ENCODE data around the gene TBX4.
A peak's percentile ranks its signal among the peaks of the same experiment; 100 is the strongest.

TBX4 gene

DNA sequence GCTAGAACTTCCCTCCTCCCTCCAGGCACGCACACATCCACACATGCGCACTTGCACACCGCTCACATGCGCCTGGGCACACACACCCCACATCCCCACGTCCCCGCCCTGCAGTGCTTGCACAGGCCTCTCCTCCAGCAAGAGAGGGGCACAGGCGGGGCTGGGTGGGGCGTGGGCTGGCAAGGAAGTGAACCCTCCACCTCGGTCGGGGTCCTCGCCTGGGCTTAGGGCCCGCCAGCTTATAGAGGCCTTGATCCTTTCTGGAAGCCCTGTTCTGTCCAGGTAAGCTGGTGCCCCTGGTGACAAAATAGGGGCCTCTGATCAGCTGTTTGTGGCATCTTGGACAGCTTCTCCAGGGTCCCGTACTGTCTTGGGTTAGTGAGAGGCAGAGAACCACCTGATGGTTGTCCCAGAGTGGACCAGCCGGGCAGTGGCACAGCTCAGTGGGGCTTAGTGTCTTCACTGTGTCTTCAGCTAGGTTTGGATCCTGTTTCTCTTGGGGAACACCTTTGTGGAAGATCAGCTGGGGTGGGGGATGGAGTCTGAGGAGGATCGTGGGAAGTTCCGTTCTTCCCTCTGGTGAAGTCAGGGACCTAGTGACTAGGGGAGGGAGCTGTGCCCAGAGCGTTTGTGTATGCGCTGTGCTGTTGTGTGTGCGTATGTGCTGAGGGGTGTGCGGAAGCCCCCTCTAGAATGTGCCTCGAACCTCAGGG lies 12.1 kb downstream of the TBX4 start:
- TF ChIP-seq, protein P1, sequence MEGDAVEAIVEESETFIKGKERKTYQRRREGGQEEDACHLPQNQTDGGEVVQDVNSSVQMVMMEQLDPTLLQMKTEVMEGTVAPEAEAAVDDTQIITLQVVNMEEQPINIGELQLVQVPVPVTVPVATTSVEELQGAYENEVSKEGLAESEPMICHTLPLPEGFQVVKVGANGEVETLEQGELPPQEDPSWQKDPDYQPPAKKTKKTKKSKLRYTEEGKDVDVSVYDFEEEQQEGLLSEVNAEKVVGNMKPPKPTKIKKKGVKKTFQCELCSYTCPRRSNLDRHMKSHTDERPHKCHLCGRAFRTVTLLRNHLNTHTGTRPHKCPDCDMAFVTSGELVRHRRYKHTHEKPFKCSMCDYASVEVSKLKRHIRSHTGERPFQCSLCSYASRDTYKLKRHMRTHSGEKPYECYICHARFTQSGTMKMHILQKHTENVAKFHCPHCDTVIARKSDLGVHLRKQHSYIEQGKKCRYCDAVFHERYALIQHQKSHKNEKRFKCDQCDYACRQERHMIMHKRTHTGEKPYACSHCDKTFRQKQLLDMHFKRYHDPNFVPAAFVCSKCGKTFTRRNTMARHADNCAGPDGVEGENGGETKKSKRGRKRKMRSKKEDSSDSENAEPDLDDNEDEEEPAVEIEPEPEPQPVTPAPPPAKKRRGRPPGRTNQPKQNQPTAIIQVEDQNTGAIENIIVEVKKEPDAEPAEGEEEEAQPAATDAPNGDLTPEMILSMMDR (IDR thresholded peaks at IDR 0.05; ENCODE audit: insufficient read depth, low read depth, low read length, missing control alignments): no peak
- no peak for DNase-seq (ENCODE audit: low read depth)
- no peak overlapping the region for H3K4me3 ChIP-seq (ENCODE audit: low read depth, low read length)

DNA sequence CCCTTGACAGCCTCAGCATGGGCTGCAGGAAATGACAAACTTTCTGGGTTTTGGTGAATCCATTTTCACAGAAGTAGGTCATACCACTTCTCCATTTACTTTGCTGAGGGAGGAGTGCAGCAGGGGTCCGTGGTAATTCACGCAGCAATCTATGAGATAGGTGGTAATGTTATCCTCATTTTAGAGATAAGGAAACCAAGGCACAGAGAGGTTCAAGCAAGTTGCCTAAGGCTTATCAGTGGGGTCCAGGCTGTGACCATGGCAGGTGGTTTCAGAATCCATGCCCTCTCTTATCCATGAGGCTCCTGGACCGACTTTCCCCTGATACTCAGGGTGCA lies 12.6 kb downstream of the TBX4 start:
- no peak overlapping the region for H3K4me3 ChIP-seq (ENCODE audit: low read depth, low read length)
- TF ChIP-seq, protein P1 (IDR thresholded peaks at IDR 0.05; ENCODE audit: insufficient read depth, low read depth, low read length, missing control alignments): no peak
- DNase-seq (ENCODE audit: low read depth): no peak

DNA sequence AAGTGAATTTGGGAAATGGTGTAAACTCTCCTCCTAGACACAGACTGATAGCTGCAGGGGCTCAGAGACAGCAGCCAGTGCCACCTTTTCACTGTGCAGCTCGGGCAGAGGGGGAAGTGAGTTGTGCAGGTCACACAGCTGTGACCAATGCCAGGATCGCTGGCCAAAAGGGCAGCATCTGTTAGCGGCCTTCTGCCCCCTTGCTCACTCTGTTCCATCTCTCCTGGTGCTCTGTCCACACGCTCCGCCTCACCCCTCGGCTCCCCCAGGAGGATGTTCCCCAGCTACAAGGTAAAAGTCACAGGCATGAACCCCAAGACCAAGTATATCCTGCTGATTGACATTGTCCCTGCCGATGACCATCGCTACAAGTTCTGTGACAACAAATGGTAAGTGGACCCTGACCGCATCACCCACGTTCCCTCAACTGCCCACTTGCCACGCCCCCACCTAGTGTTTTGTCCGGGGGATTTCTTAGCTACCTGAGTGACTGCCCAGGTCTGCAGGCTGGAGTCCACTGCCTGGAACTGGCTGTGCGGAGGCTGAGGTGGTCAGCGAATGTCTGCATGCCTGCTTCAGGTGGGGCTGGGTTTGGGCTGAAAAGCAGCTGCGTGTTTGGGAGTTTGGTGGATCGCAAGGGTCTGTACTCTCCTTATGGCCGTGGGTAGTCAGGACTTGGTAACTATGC lies 13.5 kb downstream of the TBX4 start:
- no peak overlapping the region for H3K4me3 ChIP-seq (ENCODE audit: low read depth, low read length)
- TF ChIP-seq, protein P1 (IDR thresholded peaks at IDR 0.05; ENCODE audit: insufficient read depth, low read depth, low read length, missing control alignments): no peak
- DNase-seq (ENCODE audit: low read depth): no peak

DNA sequence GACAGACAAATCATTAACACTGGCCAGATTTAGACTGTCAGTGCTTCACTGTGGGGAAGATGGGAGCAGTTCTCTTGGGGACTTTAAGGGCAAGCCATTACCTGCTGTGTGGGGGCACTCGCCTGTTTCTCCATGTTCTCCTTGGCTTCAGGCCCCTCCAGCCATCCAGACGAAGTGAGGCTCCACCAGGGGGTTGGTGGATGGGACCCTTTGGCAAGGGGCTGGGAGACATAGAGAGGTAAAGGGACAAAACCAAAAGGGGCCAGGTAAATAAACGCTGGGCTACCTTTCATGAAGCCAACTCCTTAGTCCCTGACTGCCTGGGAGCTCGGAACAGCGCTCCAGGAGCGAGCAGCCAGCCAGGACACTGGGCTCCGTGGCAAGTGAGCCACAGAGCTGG lies 14.0 kb downstream of the TBX4 start:
- H3K4me3 ChIP-seq (ENCODE audit: low read depth, low read length): no peak overlapping the region
- no peak for DNase-seq (ENCODE audit: low read depth)
- TF ChIP-seq, protein P1 (IDR thresholded peaks at IDR 0.05; ENCODE audit: insufficient read depth, low read depth, low read length, missing control alignments): no peak

DNA sequence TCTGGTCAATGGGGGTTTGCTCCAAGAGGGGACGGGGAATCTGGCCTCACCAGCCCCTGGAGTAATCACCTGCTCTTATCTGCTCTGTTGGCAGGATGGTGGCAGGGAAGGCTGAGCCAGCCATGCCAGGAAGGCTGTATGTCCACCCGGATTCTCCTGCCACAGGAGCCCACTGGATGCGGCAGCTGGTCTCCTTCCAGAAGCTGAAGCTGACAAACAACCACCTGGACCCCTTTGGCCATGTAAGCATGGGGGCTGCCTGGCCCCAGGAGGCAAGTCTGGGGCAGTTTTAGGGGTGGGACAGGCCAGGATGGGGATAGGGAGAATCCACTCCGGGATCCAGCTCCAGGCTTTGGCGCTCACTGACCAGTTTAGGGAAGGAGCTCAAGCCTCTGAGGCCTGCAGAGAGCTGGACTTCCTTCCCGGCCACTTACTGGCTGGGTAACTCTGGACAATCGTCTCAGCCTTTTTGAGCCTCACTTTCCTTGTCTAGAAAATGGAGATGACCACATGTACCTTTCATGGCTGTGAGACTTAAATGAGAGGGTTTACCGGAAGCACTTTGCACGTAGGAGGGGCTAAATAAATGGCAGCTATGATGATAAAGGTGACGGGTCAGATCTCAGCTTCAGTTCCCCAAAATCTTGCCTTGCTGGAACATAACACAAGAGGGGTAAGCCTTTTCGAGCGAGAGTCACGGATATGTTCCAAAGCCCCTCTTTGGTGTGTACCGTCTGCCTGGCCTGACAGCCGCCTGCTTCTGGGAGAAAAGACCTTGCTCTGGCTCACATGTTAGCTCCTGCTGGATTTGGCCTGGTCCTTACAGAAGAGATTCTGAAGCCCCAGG lies 15.4 kb downstream of the TBX4 start:
- TF ChIP-seq, protein P1 (IDR thresholded peaks at IDR 0.05; ENCODE audit: insufficient read depth, low read depth, low read length, missing control alignments): no peak
- peak; percentile 16 for DNase-seq (ENCODE audit: low read depth)
- no peak overlapping the region for H3K4me3 ChIP-seq (ENCODE audit: low read depth, low read length)

DNA sequence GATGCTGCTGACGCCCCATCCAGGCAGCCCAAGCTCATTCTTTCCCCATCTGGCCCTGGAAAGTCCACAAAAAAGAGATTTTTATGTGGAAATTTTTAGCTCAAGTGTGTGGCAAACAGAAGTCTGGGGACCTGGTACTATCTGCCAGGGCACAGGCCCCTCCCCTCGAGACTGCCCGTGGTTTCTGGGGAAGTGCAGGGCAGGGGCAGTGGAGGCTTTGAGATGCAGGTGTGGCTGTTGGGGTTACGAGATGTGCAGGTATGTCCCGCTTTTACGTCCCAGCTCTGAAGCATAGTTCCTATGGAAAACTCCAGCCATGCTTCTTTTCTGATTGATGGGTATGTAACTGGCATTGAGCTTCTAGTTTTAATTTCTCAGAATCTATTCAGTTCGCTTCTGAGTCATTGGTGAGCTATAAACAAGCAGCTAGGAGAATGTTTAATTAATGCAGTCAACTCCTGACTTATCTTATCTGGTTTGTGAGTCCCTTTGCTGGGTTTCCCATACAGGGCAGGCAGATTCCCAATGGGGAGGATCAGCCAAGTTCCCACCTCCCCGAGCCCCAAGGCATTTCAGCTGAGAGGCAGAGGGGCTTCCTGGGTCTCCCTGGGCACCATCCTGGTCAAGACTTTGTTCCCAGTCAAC lies 16.2 kb downstream of the TBX4 start:
- DNase-seq (ENCODE audit: low read depth): no peak
- TF ChIP-seq, protein P1 (IDR thresholded peaks at IDR 0.05; ENCODE audit: insufficient read depth, low read depth, low read length, missing control alignments): no peak
- H3K4me3 ChIP-seq (ENCODE audit: low read depth, low read length): no peak overlapping the region

Data from GM12865 (cell line).